Upper lobe of left lung (tissue), 6 donors: ENCODE results near the gene ZFAND5. TPM values are rescaled to one million over a fixed set of nuclear protein-coding genes. Genes with fewer than 3 reads are reported as not detected.
A peak's percentile ranks its signal among the peaks of the same experiment; 100 is the strongest.

Experiments
- ATAC-seq, 2 donors: fragments of 200-7000 bp; cut with Tn5 transposase; one replicate each; pipeline ENCODE4 v1.9.1; 2022; ENCODE audit warnings: mild to moderate bottlenecking in 2 of 2, moderate library complexity in 2 of 2; ENCODE audit not compliant: low FRiP score in 2 of 2
- DNase-seq, 2 donors: peaks; one replicate each; pipeline ENCODE4 v3.0.0-alpha.2; 2019 to 2020
- H3K27ac ChIP-seq, 4 donors: fragments of 200-600 bp; sonication (generic); one replicate each; pipeline ENCODE4 v1.5.1; 2016 to 2019
- H3K27me3 ChIP-seq, 4 donors: fragments of 200-600 bp; sonication (generic); one replicate each; pipeline ENCODE4 v1.5.1; 2017 to 2019
- H3K36me3 ChIP-seq, 4 donors: fragments of 200-600 bp; sonication (generic); one replicate each; pipeline ENCODE4 v1.5.1; 2016 to 2019
- H3K4me1 ChIP-seq, 4 donors: fragments of 200-600 bp; sonication (generic); one replicate each; pipeline ENCODE4 v1.5.1; 2018 to 2019
- H3K4me3 ChIP-seq, 4 donors: fragments of 200-600 bp; sonication (generic); one replicate each; pipeline ENCODE4 v1.5.1; 2017 to 2019; ENCODE audit warnings: mild to moderate bottlenecking in 2 of 4, moderate library complexity in 1 of 4
- H3K9me3 ChIP-seq, 4 donors: fragments of 200-600 bp; sonication (generic); one replicate each; pipeline ENCODE4 v1.5.1; 2018 to 2019
- EP300 ChIP-seq, 4 donors: sonication (generic); formaldehyde crosslinking; IDR thresholded peaks; one replicate each; pipeline ENCODE4 v1.5.1; 2017; ENCODE audit warnings: antibody characterized with exemption in 4 of 4, control low read depth in 2 of 4
- POLR2A ChIP-seq, 4 donors: fragments of 450-650 bp; IDR thresholded peaks; one replicate each; pipeline ENCODE4 v1.5.1; 2016 to 2017; ENCODE audit warnings: antibody characterized with exemption in 4 of 4, mild to moderate bottlenecking in 2 of 4
- POLR2AphosphoS5 ChIP-seq, 2 donors: sonication (generic); formaldehyde crosslinking; IDR thresholded peaks; one replicate each; pipeline ENCODE4 v1.5.1; 2017; ENCODE audit warnings: antibody characterized with exemption in 2 of 2
- WGBS, 2 donors: methylation state at CpG; one replicate each; pipeline ENCODE4 v1.1.5; 2017 to 2018; 5-methylcytosine and 5-hydroxymethylcytosine counted together
- total RNA-seq, 6 donors: library from RNA; depleted of rRNA in 4 of 6; stranded (reverse); fragments of >200 nt in 4 of 6; gene quantifications; one replicate each; pipeline versions ENCODE4 v1.1.0 to v1.2.1, GENCODE V29; 2016 to 2021
- TF ChIP-seq, protein P1 (sequence below), 6 experiments: fragments of 450-650 bp in 4 of 6; fragments of 200-600 bp in 2 of 6; sonication (generic) in 2 of 6; IDR thresholded peaks; one replicate each; pipeline ENCODE4 v1.5.1; 2016 to 2019; ENCODE audit warnings: antibody characterized with exemption in 6 of 6
- donor health status: DM: no; HTN: no; CAD: no; lungs with moderate emphysema.
- donor health status: DM: no; HTN: yes; CAD: no; lungs with severe emphysema.

Gene ZFAND5
- total RNA-seq, 6 donors from 2014 or later: 199 to 483 (median 293) TPM

DNA sequence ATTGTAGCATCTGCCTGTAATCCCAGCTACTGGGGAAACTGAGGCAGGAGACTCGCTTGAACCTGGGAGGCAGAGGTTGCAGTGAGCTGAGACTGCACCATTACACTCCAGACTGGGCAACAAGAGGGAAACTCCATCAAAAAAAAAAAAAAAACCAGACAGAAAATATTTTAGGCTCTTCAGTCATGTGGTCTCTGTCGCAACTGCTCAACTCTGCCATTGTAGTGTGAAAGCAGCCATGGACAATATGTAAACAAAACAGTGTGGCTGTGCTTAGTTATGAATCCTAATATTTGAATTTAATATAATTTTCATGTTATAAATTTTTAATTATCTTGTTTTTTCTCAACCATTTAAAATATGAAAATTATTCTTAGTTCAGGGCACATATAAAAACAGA, 38.4 kb downstream of the ZFAND5 start:
- no peak overlapping the region for H3K27ac ChIP-seq
- TF ChIP-seq, protein P1, sequence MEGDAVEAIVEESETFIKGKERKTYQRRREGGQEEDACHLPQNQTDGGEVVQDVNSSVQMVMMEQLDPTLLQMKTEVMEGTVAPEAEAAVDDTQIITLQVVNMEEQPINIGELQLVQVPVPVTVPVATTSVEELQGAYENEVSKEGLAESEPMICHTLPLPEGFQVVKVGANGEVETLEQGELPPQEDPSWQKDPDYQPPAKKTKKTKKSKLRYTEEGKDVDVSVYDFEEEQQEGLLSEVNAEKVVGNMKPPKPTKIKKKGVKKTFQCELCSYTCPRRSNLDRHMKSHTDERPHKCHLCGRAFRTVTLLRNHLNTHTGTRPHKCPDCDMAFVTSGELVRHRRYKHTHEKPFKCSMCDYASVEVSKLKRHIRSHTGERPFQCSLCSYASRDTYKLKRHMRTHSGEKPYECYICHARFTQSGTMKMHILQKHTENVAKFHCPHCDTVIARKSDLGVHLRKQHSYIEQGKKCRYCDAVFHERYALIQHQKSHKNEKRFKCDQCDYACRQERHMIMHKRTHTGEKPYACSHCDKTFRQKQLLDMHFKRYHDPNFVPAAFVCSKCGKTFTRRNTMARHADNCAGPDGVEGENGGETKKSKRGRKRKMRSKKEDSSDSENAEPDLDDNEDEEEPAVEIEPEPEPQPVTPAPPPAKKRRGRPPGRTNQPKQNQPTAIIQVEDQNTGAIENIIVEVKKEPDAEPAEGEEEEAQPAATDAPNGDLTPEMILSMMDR (IDR thresholded peaks at IDR 0.05): no peak
- no peak for TF ChIP-seq EP300 (IDR thresholded peaks at IDR 0.05)
- no peak for TF ChIP-seq POLR2AphosphoS5 (IDR thresholded peaks at IDR 0.05)
- no peak for TF ChIP-seq POLR2A (IDR thresholded peaks at IDR 0.05)
- DNase-seq (no peak), ATAC-seq (no peak)
- 82 to 87% methylated on average over 2 of the region's 2 CpGs for WGBS, 2 donors
- H3K9me3 ChIP-seq: no peaks in the 10 kb centered on the region
- H3K27me3 ChIP-seq: no peaks in the 10 kb centered on the region
- H3K36me3 ChIP-seq: no peaks in the 10 kb centered on the region
- H3K4me3 ChIP-seq: no peak overlapping the region
- H3K4me1 ChIP-seq: peaks cover 0 to 10% (median 4%) of the 10 kb centered on the region in 4 donors

DNA sequence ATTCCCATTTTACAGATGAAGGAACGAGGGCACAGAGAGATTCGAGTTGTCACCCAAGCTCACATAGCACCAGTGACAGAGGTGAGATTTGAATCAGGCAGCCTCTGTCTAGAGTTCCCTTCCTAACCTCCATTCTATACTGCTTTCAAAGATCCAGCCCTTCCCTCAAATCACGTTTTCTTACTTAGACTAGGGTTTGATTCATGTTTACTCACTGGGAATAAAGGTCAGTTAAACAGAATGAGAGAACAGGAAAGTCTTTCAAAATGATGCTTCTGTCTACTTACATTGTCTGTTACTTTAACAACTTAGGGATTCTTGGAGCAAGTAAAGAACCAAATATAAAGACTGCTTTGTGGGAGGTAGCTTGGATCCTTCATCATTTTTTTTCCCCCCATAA, 40.0 kb downstream of the ZFAND5 start:
- H3K9me3 ChIP-seq: no peaks in the 10 kb centered on the region
- H3K27me3 ChIP-seq: no peaks in the 10 kb centered on the region
- H3K4me1 ChIP-seq: peaks cover 0 to 10% (median 5%) of the 10 kb centered on the region in 4 donors
- TF ChIP-seq POLR2A (IDR thresholded peaks at IDR 0.05) (no peak), EP300 (IDR thresholded peaks at IDR 0.05) (no peak), POLR2AphosphoS5 (IDR thresholded peaks at IDR 0.05) (no peak)
- TF ChIP-seq, protein P1 (IDR thresholded peaks at IDR 0.05): no peak
- DNase-seq (no peak), ATAC-seq (no peak)
- no peaks in the 10 kb centered on the region for H3K36me3 ChIP-seq
- no peak overlapping the region for H3K27ac ChIP-seq
- 86 to 90% methylated on average over 3 of the region's 3 CpGs for WGBS, 2 donors
- no peak overlapping the region for H3K4me3 ChIP-seq

DNA sequence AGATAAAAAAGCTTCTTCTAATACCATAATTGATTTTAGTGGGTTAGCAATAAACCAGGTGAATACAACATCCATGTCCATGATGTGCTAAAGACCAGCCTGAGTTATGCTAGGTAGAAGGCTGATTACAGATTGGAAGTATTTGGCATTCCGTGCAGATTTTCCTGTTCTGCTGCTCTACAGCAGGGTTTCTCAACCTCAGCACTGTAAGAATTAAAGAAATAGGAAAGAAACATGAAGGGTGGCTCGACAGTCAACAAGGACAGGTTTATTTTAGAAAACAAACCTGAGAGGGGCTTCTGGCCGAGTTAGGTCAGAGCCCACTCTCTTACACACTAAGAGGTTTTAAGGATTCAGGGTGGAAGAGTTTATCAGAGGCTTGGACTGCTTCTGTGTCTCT, 42.3 kb downstream of the ZFAND5 start:
- no peak for TF ChIP-seq POLR2AphosphoS5 (IDR thresholded peaks at IDR 0.05)
- TF ChIP-seq, protein P1 (IDR thresholded peaks at IDR 0.05): no peak
- no peak for TF ChIP-seq EP300 (IDR thresholded peaks at IDR 0.05)
- no peak for TF ChIP-seq POLR2A (IDR thresholded peaks at IDR 0.05)
- peak in 1 of 2 donors; percentile 42 for ATAC-seq
- no peak overlapping the region for H3K4me3 ChIP-seq
- peak overlapping the region; percentile 13 to 53 (median 40) for H3K27ac ChIP-seq
- H3K27me3 ChIP-seq: no peaks in the 10 kb centered on the region
- H3K9me3 ChIP-seq: no peaks in the 10 kb centered on the region
- H3K36me3 ChIP-seq: no peaks in the 10 kb centered on the region
- DNase-seq: no peak
- peaks cover 0 to 10% (median 5%) of the 10 kb centered on the region in 4 donors for H3K4me1 ChIP-seq
- WGBS, 2 donors: 74 to 84% methylated on average over 3 of the region's 3 CpGs

DNA sequence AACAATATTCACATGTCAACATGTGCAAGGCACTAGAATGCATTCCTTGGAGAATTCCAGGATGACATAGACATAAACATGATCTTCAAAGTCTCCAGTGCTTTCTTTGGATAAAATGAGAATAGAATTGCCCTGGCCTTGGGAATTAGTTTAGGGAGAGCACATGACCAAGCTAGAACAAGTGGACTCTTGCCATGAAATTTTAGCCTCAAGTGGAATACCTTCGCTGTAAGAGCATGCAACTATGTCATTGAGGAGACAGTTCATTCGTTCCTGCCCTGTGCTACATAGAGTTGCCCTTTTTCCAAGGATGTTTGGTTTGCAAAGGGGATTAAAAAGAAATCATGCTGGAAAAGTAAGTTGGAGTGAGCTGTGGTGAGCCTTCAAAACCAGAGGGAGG, 42.7 kb downstream of the ZFAND5 start:
- ATAC-seq: peak; percentile 45 to 91
- no peak for TF ChIP-seq POLR2A (IDR thresholded peaks at IDR 0.05)
- TF ChIP-seq EP300 (IDR thresholded peaks at IDR 0.05): no peak
- TF ChIP-seq, protein P1 (IDR thresholded peaks at IDR 0.05): no peak
- no peak for TF ChIP-seq POLR2AphosphoS5 (IDR thresholded peaks at IDR 0.05)
- H3K27ac ChIP-seq: peak overlapping the region in 3 of 4 donors; percentile 13 to 45 (median 35)

More for the DNA sequence above, 42.7 kb downstream of the ZFAND5 start:
- 44 to 72% methylated on average over 2 of the region's 2 CpGs for WGBS, 2 donors
- Histone ChIP-seq H3K27me3 (no peaks in the 10 kb centered on the region), H3K36me3 (no peaks in the 10 kb centered on the region), H3K4me1 (peaks cover 0 to 10% (median 5%) of the 10 kb centered on the region in 4 donors), H3K9me3 (no peaks in the 10 kb centered on the region), H3K4me3 (no peak overlapping the region)
- no peak for DNase-seq
